GM10847 (cell line): ENCODE measurements around the gene SOAT1.

ENCODE experiments used
- POLR2A ChIP-seq: IDR thresholded peaks from 2 replicates; pipeline ENCODE4 v1.6.1; 2011; ENCODE audit not compliant: insufficient read length; ENCODE audit errors: extremely low read depth

The SOAT1 gene

GRCh38 chr1:179327196-179327595 is 33.6 kb downstream of the SOAT1 start:
- no peak for TF ChIP-seq POLR2A

GRCh38 chr1:179327679-179328078 is 34.1 kb downstream of the SOAT1 start:
- TF ChIP-seq POLR2A: no peak

- no peak for TF ChIP-seq POLR2A
These were observed 36.3 kb downstream of the SOAT1 start for GRCh38 chr1:179329862-179330261.

GRCh38 chr1:179334440-179334839 is 40.8 kb downstream of the SOAT1 start:
- TF ChIP-seq POLR2A: no peak

- TF ChIP-seq POLR2A: no peak
These were observed 43.7 kb downstream of the SOAT1 start for GRCh38 chr1:179337288-179337687.

GRCh38 chr1:179337942-179338560 is 44.5 kb downstream of the SOAT1 start:
- TF ChIP-seq POLR2A: no peak

GRCh38 chr1:179340918-179341317 is 47.3 kb downstream of the SOAT1 start:
- no peak for TF ChIP-seq POLR2A

GRCh38 chr1:179341943-179342547 is 48.4 kb downstream of the SOAT1 start:
- TF ChIP-seq POLR2A: no peak

- no peak for TF ChIP-seq POLR2A
These were observed 49.3 kb downstream of the SOAT1 start for GRCh38 chr1:179342740-179343404.

- no peak for TF ChIP-seq POLR2A
These were observed 57.7 kb downstream of the SOAT1 start for GRCh38 chr1:179351281-179351680.

- TF ChIP-seq POLR2A: no peak
These were observed 58.6 kb downstream of the SOAT1 start for GRCh38 chr1:179352236-179352635.

- no peak for TF ChIP-seq POLR2A
These were observed 59.9 kb downstream of the SOAT1 start for GRCh38 chr1:179353546-179353945.

GRCh38 chr1:179365342-179366092 is 71.9 kb downstream of the SOAT1 start, which contains the start of gene AXDND1:
Gene AXDND1 (plus strand): TSS chr1:179365971. CDS start chr1:179366510, 539 bp downstream.
- TF ChIP-seq POLR2A: no peak

GRCh38 chr1:179366093-179366800 is 72.7 kb downstream of the SOAT1 start:
- no peak for TF ChIP-seq POLR2A

- TF ChIP-seq POLR2A: no peak
These were observed 76.2 kb downstream of the SOAT1 start for GRCh38 chr1:179369751-179370341.

- no peak for TF ChIP-seq POLR2A
These were observed 78.6 kb downstream of the SOAT1 start for GRCh38 chr1:179372160-179372559.
